Nephron progenitor cell (in vitro differentiated cells): ENCODE measurements around the gene RAET1E.

Source experiments
- DNase-seq: peaks from one replicate; pipeline ENCODE4 v3.0.0; 2021
- H3K27ac Mint-ChIP-seq: 2 replicates; pipeline ENCODE4 v1.8.0; 2021; ENCODE audit warnings: mild to moderate bottlenecking, moderate library complexity, mixed read lengths
- H3K27me3 Mint-ChIP-seq: 2 replicates; pipeline ENCODE4 v1.8.0; 2021; ENCODE audit warnings: mild to moderate bottlenecking, low read depth, mixed read lengths; ENCODE audit not compliant: poor library complexity
- H3K36me3 Mint-ChIP-seq: 2 replicates; pipeline ENCODE4 v1.8.0; 2021; ENCODE audit warnings: low read depth, mixed read lengths
- H3K4me1 Mint-ChIP-seq: 2 replicates; pipeline ENCODE4 v1.8.0; 2021; ENCODE audit warnings: mixed read lengths
- H3K4me3 Mint-ChIP-seq: 2 replicates; pipeline ENCODE4 v1.8.0; 2021; ENCODE audit warnings: mild to moderate bottlenecking, moderate library complexity, mixed read lengths
- H3K9me3 Mint-ChIP-seq: 2 replicates; pipeline ENCODE4 v1.8.0; 2021; ENCODE audit warnings: mild to moderate bottlenecking, moderate library complexity, mixed read lengths
- CTCF ChIP-seq: fragments of 200-600 bp; sonication (generic); IDR thresholded peaks from 2 replicates; pipeline ENCODE4 v1.5.0; 2021; ENCODE audit warnings: antibody characterized with exemption

Gene RAET1E

GRCh38 chr6:149905371-149905910 is 7.5 kb upstream of the RAET1E start:
- Mint-ChIP-seq H3K4me1 (no peaks in the 10 kb centered on the region), H3K9me3 (peaks cover 28% of the 10 kb centered on the region), H3K27ac (no peak overlapping the region), H3K27me3 (peaks cover 27% of the 10 kb centered on the region), H3K4me3 (no peak overlapping the region), H3K36me3 (peaks cover 4% of the 10 kb centered on the region)
- no peak for TF ChIP-seq CTCF
- DNase-seq: no peak

- no peaks in the 10 kb centered on the region for H3K4me1 Mint-ChIP-seq
- H3K4me3 Mint-ChIP-seq: no peak overlapping the region
- H3K27ac Mint-ChIP-seq: no peak overlapping the region
- H3K9me3 Mint-ChIP-seq: peaks cover 24% of the 10 kb centered on the region
- DNase-seq: no peak
- H3K36me3 Mint-ChIP-seq: peaks cover 4% of the 10 kb centered on the region
- peaks cover 31% of the 10 kb centered on the region for H3K27me3 Mint-ChIP-seq
- no peak for TF ChIP-seq CTCF
Observed at GRCh38 chr6:149904661-149905370, 6.9 kb upstream of the RAET1E start.

- no peak for TF ChIP-seq CTCF
- Mint-ChIP-seq H3K27ac (no peak overlapping the region), H3K4me1 (no peaks in the 10 kb centered on the region), H3K27me3 (peaks cover 33% of the 10 kb centered on the region), H3K36me3 (peaks cover 4% of the 10 kb centered on the region), H3K4me3 (no peak overlapping the region), H3K9me3 (peaks cover 19% of the 10 kb centered on the region)
- DNase-seq: no peak
Observed at GRCh38 chr6:149903938-149904611, 6.2 kb upstream of the RAET1E start.

GRCh38 chr6:149901444-149902140 is 3.7 kb upstream of the RAET1E start:
- Mint-ChIP-seq H3K9me3 (no peaks in the 10 kb centered on the region), H3K4me1 (no peaks in the 10 kb centered on the region), H3K27ac (no peak overlapping the region), H3K36me3 (no peaks in the 10 kb centered on the region), H3K4me3 (no peak overlapping the region), H3K27me3 (peaks cover 39% of the 10 kb centered on the region)
- no peak for DNase-seq
- TF ChIP-seq CTCF: no peak

GRCh38 chr6:149900620-149901443 is 2.9 kb upstream of the RAET1E start:
- no peak for TF ChIP-seq CTCF
- peaks cover under 1% of the 10 kb centered on the region for H3K4me1 Mint-ChIP-seq
- no peak overlapping the region for H3K4me3 Mint-ChIP-seq
- peaks cover 46% of the 10 kb centered on the region for H3K27me3 Mint-ChIP-seq
- no peaks in the 10 kb centered on the region for H3K36me3 Mint-ChIP-seq
- no peaks in the 10 kb centered on the region for H3K9me3 Mint-ChIP-seq
- DNase-seq: no peak
- H3K27ac Mint-ChIP-seq: no peak overlapping the region
